ENCODE data around the gene GDA.

The GDA gene

DNA sequence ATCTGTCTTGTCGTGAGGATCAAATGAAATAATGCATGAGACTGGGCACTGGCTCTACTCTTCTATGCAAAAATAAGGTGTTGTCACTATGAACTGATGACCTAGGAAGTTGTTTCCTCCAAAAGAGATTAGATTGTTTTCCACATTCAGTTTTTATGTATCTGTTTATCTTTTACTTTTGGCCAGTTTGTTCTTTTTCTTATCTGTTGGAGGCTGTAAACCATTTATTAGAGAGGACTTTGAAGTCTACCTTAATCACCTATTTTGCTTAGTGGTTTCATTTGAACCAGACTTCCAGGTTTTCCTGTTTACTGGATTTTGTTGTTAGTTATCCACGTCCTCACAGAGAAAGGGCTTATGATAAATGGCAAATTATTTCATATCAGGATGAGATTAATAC lies 21.5 kb upstream of the GDA start:
- TF ChIP-seq, protein P1, sequence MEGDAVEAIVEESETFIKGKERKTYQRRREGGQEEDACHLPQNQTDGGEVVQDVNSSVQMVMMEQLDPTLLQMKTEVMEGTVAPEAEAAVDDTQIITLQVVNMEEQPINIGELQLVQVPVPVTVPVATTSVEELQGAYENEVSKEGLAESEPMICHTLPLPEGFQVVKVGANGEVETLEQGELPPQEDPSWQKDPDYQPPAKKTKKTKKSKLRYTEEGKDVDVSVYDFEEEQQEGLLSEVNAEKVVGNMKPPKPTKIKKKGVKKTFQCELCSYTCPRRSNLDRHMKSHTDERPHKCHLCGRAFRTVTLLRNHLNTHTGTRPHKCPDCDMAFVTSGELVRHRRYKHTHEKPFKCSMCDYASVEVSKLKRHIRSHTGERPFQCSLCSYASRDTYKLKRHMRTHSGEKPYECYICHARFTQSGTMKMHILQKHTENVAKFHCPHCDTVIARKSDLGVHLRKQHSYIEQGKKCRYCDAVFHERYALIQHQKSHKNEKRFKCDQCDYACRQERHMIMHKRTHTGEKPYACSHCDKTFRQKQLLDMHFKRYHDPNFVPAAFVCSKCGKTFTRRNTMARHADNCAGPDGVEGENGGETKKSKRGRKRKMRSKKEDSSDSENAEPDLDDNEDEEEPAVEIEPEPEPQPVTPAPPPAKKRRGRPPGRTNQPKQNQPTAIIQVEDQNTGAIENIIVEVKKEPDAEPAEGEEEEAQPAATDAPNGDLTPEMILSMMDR (IDR thresholded peaks at IDR 0.05), result no peak
- Histone ChIP-seq H3K4me1 (no peaks in the 10 kb centered on the region), H3K9me3 (no peaks in the 10 kb centered on the region), H3K36me3 (no peaks in the 10 kb centered on the region), H3K27ac (no peak overlapping the region), H3K27me3 (no peaks in the 10 kb centered on the region), H3K4me3 (no peak overlapping the region)
- intact Hi-C loops (cut with DNase I; ENCODE audit: low total_unique reads), result no loop called here
- DNase-seq, result no peak

DNA sequence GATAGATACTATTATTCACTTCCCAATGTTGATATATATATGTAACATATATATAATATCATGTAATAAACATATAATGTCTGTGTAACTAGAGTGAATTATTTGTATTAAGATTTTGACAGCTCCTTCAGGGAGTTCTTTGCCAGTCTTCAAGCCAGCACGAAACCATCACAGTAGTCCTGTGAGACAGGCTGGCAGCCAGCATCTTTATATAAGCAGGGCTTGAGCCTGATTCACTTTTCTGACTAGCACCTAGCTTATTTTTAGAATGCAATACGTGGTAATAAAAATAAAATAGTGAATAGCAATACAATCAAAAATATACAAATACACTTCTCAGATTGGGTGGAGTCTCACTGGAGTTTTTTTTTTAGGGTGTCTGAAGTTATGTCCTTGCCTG lies 20.7 kb upstream of the GDA start:
- intact Hi-C loops (cut with DNase I; ENCODE audit: low total_unique reads), result no loop called here
- Histone ChIP-seq H3K4me1 (no peaks in the 10 kb centered on the region), H3K9me3 (no peaks in the 10 kb centered on the region), H3K4me3 (no peak overlapping the region), H3K27me3 (no peaks in the 10 kb centered on the region), H3K27ac (no peak overlapping the region), H3K36me3 (no peaks in the 10 kb centered on the region)
- no peak for DNase-seq
- TF ChIP-seq, protein P1 (IDR thresholded peaks at IDR 0.05), result no peak

DNA sequence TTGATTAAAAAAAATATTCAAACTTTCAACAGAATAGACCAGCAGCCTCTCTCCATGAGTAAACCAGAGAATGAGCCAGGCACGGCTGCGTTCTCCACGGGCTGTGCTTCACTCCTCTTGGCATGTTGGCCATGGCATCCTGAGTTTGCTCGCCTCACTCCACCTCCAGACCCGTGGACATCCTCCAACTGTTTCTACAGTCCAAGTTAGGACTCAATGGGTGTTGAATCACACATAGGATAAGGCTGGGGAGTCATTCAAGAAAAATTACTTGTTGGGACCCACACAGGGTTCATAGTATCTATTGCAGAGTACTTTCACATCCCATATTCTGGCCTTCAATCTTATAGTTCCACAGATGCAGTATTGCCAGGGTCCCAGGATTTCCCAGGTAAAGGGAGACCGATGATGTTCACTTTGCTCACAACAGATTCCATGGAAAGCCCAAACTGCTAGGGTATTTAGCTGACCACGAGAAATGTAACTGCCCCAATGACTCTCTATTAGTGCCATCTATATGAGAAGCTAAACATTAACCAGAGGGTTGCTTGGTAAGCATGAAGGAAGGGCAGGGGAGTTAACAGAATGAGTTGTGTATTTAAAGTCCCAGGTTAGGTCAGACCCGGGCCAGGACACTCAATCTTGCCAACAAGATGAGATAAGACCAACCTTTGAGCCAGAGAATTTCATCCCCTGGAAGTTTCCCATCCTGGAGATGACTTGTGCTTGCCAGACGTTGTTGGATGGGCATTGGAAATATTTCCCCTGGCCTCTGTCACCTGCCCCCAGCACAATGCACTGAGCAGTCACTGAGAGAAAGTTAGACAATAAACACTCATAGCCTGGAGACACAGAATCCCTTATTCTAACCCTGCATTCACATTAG lies 19.7 kb upstream of the GDA start:
- Histone ChIP-seq H3K4me3 (no peak overlapping the region), H3K27me3 (no peaks in the 10 kb centered on the region), H3K27ac (no peak overlapping the region), H3K9me3 (no peaks in the 10 kb centered on the region), H3K36me3 (no peaks in the 10 kb centered on the region), H3K4me1 (no peaks in the 10 kb centered on the region)
- DNase-seq, result no peak
- intact Hi-C loops (cut with DNase I; ENCODE audit: low total_unique reads), result no loop called here
- TF ChIP-seq, protein P1 (IDR thresholded peaks at IDR 0.05), result no peak

DNA sequence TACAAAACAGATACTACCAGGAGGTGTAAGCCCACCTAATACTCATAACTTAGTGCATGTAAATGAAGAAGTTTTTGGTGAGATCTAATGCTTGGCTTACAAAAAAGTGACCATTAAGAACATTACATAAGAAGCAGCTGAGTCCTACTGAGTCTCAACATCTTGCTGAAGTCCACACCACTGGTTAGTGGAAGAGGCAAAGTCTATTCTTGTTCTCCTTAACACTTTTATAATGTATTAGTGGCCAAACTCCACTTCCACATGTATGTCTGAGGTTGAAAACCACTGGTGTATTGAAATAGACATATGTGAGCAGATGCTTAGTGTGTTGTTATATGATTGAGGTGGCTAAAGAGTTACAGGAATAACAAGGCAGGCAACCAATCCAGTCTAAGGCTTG lies 18.9 kb upstream of the GDA start:
- Histone ChIP-seq H3K27me3 (no peaks in the 10 kb centered on the region), H3K9me3 (no peaks in the 10 kb centered on the region), H3K4me3 (no peak overlapping the region), H3K4me1 (no peaks in the 10 kb centered on the region), H3K36me3 (no peaks in the 10 kb centered on the region), H3K27ac (no peak overlapping the region)
- TF ChIP-seq, protein P1 (IDR thresholded peaks at IDR 0.05), result no peak
- no peak for DNase-seq
- intact Hi-C loops (cut with DNase I; ENCODE audit: low total_unique reads), result no loop called here

DNA sequence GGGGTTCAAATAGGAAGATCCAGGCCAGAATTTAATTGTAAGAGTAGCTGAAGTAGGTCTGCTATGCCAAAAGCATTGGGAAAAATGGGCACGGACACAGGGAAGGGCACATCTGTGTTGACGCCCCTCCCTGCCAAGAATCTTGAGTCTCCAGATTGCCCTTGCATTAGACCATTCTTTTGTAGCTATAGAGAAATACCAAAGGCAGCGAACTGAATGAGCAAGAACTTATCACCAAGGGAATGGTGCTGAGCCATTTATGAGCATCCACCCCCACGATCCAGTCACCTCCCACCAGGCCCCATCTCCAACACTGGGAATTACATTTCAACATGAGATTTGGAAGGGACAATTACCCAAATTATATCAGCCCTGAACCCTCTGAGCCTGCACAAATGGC lies 18.0 kb upstream of the GDA start:
- H3K9me3 ChIP-seq, result no peaks in the 10 kb centered on the region
- H3K27me3 ChIP-seq, result no peaks in the 10 kb centered on the region
- no peak overlapping the region for H3K27ac ChIP-seq
- intact Hi-C loops (cut with DNase I; ENCODE audit: low total_unique reads), result no loop called here
- no peaks in the 10 kb centered on the region for H3K4me1 ChIP-seq
- no peak overlapping the region for H3K4me3 ChIP-seq
- H3K36me3 ChIP-seq, result no peaks in the 10 kb centered on the region
- TF ChIP-seq, protein P1 (IDR thresholded peaks at IDR 0.05), result no peak
- no peak for DNase-seq
